ENCODE results near the gene RAD1.

DNA sequence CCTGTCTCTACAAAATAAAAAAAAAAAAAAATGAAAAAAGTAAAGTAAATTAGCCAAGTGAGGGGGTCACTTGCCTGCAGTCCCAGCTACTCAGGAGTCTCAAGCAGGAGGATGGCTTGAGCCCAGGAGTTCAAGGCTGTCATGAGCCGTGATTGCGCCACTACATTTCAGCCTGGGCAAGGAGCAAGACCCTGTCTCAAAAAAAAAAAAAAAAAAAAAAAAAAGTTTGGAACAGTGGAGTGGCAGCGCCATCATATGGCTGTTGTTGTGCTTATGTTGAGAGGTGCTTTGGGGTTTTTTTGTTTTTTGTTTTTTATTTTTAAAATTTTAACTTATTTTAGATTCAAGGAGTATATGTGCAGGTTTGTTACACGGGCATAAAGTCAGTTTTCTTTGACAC, 3.8 kb upstream of the RAD1 start:
- TF ChIP-seq, protein P1, sequence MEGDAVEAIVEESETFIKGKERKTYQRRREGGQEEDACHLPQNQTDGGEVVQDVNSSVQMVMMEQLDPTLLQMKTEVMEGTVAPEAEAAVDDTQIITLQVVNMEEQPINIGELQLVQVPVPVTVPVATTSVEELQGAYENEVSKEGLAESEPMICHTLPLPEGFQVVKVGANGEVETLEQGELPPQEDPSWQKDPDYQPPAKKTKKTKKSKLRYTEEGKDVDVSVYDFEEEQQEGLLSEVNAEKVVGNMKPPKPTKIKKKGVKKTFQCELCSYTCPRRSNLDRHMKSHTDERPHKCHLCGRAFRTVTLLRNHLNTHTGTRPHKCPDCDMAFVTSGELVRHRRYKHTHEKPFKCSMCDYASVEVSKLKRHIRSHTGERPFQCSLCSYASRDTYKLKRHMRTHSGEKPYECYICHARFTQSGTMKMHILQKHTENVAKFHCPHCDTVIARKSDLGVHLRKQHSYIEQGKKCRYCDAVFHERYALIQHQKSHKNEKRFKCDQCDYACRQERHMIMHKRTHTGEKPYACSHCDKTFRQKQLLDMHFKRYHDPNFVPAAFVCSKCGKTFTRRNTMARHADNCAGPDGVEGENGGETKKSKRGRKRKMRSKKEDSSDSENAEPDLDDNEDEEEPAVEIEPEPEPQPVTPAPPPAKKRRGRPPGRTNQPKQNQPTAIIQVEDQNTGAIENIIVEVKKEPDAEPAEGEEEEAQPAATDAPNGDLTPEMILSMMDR (IDR thresholded peaks at IDR 0.05; ENCODE audit: low read length): peak; percentile 19
- TF ChIP-seq EZH2 (IDR thresholded peaks at IDR 0.05; ENCODE audit: borderline replicate concordance, low read length): no peak

All from OCI-LY1 (cell line).